ENCODE results near the gene HDAC5.

- TF ChIP-seq, protein P1, sequence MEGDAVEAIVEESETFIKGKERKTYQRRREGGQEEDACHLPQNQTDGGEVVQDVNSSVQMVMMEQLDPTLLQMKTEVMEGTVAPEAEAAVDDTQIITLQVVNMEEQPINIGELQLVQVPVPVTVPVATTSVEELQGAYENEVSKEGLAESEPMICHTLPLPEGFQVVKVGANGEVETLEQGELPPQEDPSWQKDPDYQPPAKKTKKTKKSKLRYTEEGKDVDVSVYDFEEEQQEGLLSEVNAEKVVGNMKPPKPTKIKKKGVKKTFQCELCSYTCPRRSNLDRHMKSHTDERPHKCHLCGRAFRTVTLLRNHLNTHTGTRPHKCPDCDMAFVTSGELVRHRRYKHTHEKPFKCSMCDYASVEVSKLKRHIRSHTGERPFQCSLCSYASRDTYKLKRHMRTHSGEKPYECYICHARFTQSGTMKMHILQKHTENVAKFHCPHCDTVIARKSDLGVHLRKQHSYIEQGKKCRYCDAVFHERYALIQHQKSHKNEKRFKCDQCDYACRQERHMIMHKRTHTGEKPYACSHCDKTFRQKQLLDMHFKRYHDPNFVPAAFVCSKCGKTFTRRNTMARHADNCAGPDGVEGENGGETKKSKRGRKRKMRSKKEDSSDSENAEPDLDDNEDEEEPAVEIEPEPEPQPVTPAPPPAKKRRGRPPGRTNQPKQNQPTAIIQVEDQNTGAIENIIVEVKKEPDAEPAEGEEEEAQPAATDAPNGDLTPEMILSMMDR (IDR thresholded peaks at IDR 0.05; ENCODE audit: low read depth, low read length, poor library complexity, severe bottlenecking): no peak
- no peak for TF ChIP-seq EZH2phosphoT487 (IDR thresholded peaks at IDR 0.05; ENCODE audit: borderline replicate concordance, low read length)
Measured at GRCh38 chr17:44074911-44075285, 48.5 kb downstream of the HDAC5 start.
